ENCODE results near the gene PDGFRB.

Gene PDGFRB

DNA sequence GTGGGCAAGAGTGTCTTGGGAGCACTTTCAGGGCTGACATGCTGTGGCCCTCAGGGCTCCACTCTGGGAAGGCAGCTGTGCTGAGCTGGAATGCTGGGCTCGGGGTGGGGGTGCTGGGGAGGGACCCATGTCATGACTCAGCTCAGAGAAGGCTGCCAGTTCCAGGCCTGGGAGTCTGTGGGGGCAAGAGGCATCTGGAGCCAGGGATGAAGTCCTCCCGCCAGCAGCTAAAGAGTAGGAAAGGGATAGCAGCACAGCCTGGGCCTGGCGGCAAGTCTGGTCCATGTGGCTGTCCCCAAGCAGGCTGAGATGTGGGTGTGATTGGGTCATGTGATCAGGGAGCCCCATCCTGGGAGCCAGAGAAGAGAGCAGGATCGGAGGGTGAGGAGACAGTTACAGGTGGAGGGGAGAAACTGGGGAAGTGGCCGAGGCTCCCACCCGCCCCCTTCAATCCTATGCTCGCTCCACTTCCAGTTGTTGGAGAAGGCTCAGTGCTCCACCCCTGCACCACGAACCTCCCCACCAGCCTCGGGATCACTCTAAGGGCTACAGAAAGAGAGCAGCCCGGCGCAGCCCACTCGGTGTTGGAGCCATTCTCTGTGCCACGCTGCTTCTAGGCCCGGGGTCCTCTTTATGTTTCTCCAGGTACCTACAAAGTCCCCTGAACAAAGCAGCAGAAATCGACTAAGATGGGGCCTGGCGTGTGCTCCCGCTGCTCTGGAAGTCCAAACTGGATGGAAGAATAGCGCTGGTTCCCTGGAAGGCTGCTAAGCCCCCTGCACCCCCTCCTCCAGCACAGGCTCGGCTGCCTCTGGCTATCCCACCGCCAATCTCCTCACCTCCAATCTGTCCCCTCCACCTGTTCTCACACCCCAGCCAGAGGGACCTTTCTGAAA lies 12.0 kb downstream of the PDGFRB start:
- DNase-seq, result no peak

DNA sequence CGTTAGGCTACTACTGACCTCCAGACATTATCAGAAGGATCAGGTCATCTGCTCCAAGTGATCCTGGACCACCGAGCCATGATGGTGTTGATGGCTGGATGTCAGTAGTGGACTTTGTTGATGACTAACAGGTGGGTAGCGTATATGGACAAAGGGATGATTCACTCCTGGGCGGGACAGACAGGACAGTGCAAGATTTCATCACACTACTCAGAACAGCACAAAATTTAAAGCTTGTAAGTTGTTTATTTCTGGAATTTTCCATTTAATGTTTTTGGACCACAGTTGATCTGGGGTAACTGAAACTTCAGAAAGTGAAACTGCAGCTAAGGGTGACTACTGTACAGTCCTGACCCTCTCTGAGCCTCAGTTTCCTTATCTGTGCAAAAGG lies 12.7 kb downstream of the PDGFRB start:
- no peak for DNase-seq

DNA sequence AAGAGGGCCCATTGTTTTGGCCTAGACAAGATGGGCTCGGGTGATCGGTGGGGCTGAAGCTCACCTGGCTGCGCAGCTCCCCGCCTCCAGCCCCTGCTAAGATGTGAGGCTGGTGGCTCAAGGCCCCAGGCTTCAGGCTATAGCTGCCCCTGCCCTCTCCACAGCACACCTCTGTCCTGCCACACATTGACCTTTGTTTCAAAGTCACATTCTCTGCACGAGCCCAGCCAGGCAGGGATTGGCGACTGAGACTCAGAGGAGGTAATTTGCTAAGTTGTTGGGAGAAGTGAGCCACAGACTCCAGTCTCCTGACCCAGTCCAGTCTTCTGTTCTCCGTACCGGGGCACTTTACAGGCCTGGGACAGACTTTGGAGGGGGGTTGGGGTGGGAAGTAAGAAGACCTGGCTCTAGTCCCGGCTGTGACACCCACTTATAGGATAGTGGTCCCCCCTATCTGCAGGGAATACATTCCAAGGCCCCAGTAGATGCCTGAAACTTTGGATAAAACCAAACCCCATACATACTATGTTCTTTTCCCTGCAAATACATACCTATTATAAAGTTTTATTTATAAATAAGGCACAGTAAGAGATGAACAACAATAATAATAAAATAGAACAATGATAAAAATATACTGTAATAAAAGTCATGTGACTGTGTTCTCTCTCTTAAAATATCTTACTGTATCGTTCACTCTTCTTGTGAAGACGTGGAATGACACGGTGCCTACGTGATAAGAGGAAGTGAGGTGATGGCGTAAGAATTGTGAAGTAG lies 13.3 kb downstream of the PDGFRB start:
- no peak for DNase-seq

DNA sequence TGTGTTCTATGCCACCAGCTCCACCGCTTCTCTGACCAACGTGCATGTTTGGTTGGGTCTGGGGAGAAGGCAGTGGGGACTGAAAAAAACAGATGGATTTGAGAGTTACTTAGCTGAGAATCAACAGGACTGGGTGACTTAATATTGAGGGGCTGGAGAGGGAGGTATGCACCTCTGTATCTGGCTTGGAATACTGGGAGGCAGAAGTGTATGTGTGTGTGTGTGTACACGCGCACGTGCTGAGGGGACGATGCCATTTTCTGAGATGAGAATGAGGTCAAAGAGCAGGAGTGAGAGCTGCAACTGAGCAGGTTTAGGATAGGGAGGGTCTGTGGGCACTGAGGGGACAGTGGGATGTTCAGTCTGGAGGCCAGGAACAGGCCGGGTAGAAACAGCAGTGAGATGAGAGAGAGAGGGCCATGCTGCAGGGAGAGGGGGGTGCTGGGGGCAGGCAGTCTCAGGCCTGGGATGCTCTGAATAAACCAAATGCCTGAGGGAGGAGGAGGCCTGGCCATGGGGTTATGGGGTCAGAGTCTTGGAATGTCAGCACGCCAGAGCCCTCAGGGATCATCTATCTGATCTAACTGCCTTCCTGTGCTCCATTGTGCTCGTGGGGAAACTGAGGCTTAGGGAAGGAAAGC lies 14.0 kb downstream of the PDGFRB start:
- no peak for DNase-seq

DNA sequence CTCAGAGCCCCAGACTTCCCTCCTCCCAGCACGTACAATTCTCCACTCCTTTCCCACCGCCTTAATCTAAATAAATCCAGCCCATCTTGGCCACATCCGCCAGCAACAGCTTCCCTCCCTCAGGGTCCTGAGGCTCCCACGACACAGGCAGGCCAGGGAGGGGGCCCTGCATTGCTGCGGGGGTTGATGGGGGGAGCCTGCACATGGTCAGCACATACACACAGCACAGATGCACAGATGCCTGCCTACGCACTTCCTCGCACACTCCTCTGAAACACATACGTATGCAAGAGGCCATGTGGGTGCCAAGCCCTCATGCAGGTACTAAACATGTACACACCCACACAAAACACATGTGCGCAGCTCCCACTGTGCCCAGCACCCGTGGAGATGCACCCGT lies 14.8 kb downstream of the PDGFRB start:
- no peak for DNase-seq

DNA sequence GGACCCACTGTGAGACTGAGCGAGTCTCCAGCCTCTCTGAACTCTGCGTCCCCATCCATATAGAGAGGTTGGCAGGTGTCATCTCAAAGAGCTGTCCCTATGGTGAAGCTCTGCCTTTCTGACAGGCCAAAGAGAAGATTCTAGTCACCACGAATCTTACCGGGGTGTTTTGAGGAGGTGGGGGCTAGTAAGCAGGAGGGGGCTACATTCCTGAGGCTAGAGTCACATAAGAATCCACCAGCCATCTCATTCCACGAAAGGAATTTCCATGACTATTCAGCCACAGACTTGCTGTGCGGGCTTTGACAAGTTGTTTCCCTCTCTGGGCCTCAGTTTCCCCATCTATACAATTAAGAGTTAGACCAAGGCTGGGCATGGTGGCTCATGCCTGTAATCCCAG lies 16.3 kb downstream of the PDGFRB start:
- DNase-seq, result no peak

DNA sequence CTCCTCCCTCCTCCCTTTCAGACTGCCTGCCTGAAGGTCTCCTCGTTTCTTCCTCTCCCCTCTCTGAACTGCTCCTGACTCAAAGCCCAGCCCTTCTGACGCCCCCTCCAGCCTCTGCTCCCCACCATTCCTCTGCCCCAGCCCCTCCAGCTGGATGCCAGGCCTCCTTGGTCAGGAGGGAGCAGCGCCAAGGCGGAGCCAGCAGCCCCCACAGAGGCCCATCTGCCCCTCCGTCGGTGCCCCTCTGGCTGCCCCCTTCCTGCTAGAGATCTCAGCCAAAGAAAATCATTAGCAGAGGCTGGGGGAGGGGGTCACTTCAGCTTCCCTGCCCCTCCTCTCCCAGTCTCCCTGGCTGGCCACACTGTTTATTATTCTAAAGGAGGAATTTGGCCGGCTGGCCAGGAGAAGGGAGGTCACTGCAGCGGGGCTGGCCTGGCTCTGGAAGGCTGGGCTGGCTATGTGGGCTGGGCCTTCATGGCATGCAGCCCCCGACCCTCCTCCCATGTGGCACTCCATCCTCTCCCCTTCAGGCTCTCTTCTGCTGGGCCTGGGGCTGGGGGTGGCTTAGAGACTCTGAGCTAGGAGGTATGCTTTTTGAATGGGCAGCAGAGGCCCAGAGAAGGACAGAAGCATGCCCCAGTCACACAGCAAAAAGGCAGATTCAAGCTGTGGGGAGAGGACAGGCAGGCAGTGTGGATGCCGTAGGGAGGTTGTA lies 16.9 kb downstream of the PDGFRB start:
- no peak for DNase-seq

DNA sequence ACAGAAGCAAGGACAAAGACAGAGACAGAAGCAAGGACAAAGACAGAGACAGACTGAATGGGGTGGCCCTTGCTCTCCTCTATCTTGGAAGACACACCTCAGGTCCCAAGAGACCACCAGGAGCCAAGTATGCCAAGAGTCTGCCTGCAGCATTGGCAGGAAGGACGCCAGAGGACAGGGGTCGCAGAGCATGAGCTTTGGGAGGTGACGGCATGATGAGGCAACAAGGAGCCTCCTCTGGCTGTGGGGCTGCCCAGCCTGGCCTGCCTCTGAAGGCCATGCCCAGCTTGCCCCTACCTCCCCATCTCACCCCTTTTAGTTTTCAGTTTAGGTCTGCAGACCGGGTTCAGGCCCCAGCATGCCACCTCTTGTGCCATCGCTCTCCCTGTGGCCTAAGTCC lies 17.6 kb downstream of the PDGFRB start:
- DNase-seq, result no peak

DNA sequence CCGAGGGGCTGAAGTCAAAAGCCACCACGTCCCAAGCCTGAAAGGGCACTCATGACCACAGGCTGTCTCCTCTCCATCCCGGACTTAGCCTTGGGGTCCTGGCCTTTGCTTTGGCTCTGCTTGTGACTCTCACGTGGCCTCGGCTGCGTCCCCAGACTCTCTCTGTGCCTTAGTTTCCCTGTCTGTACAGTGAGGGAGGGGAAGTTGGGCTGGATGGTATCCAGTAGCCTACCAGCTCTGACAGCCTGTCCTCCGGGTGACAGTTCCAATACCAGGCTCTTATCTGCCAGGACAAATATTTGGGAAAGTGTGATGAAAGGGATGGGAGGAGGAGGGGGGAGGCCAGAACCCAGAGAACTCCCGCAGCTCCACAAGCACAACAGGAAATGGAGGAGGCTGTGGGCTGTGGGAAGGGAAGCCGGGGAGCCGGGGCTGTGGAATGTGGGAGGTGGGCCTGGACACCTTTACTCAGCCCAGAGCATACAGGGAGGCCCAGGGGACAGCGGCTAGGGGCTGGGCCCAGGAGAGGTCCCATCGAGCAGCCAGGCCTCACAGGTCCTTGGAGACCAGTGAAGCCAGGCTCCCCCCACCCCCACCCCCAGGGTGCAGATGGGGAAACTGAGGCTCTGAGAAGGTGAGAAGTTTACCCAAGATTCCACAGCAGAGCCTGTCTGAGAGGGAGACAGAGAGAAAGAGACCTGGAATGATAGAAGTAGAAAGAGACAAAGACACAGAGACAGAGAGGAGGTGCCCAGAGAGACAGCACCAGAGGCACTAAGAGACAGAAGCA lies 18.3 kb downstream of the PDGFRB start:
- no peak for DNase-seq

DNA sequence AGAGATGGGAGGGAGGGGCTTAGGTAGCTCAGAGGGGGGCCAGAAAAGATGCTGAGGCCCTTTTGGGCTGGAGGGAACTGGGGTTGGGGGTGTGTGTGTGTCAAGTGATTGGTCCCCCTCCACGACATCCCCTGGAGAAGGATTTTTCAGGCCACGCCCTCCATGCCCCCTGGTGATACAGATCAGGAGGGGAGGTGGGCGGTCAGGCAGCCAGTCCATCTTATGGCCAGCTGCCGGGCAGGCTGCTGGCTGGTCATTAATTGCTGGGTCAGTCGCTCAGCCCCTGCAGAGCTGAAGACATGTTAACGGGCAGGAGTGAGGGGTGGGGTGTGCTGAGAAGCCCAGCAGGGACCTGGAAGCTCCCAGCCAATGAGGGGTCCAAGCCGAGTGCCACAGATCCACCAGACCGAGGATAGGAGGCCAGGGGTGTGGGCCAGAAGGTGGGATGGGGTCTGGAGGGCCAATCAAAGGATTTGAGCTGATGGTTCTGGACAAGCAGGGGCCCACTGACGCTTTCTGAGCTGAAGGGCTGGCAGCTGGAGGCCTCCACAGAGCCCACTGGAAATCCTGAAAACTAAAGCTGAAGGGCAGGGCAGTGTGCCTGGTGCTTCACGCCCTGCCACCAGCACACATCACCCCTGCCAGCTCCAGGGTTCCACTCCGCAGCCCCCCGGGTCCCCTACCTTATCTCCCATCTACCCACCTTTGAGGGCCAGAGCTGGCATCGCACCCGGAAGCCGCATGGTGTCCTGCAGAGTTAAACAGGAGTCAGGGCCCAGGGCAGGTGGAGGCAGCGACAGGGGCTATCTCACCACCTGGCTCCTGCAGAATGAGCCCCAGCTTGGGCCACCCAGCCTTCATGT lies 19.1 kb downstream of the PDGFRB start:
- no peak for DNase-seq

DNA sequence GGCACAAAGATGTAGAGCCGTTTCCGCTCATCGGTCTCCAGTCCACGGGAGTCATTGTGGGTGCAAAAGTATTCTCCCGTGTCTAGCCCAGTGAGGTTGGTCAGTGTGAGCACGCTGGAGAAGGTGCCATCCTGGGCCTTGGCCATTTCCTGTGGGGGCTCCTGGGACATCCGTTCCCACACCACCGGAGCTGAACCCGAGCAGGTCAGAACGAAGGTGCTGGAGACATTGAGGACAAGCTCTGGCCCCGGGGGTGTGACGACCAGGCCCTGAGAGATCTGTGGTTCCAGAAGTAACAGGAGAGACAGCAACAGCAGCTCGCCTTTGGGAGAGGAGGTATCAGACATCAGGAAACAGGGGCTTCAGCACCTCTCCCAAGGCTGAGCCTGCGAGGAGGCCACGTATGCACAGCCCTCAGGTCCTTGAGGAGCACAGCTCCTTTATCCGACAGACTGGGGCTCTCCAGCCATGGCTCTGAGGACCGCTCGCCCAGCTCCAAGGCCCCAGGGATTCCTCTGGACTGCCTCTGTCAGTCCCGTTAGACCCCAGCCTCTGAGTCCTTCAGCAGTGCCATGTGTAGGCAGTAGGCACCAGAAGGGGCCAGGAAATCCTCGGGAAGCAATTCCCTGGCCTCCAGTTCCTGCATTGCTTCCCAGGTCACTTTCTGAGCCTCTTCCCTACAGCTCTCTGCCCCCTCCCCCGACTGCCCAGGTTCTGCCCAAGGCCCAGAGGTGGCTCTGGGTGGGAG lies 19.9 kb downstream of the PDGFRB start:
- DNase-seq, result no peak

DNA sequence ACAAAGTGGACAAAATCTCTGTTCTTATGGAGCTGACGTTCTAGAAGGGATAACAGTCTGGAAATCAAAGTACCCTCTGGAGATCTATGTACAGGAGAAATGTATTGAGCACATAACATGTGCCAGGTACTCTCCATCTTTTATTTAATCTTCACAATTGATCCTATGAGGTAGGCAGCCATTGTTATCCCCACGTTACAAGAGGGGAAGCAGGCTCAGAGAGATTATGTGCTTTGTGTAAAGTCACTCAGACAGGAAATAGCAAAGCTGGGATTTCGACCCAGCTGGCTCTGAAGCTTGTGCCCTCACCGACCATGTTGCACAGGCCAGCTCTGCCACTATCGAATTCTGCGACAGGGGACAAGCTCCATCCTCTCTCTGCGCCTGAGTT lies 21.5 kb downstream of the PDGFRB start:
- no peak for DNase-seq

DNA sequence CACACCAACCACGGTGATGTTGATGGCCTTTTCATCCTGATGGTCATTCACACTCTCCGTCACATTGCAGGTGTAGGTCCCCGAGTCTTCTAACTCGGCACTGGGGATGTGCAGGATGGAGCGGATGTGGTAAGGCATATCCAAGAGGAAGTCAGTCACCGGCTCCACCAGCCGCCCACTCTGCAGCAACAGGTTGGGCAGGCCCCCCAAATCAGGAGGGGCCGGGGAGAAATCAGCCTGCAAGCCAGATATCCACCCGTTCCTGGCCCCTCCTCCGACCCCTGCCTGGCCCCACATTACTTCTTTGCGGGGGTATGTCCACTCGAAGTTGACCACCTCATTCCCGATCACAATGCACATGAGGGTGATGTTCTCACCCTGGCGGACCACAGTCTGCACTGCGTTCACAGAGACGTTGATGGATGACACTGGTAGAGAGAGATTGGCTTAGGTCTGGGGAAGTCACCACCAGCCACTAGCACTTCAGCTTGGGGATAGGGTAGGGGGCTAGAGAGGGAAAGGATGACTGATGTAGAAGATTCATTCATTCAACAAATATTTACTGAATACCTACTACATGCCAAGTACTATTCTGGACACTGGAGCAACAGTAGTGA lies 22.0 kb downstream of the PDGFRB start:
- DNase-seq, result no peak

DNA sequence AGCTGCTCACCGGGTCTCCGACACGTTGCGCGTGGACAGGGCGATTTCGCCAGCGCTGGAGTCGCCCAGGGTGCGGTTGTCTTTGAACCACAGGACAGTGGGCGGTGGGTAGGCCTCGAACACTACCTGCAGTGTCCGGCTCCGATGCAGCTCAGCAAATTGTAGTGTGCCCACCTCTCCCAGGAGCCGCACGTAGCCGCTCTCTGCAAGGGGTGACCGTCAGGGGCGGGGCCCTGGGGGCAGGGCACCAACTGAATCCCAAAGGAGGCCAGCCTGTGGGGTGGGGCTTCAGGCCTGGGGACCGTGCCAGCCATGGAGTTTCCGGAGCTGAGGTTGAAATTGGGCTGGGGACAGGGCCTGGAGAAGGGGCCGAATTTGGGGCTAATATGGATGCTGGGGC lies 22.9 kb downstream of the PDGFRB start:
- no peak for DNase-seq

DNA sequence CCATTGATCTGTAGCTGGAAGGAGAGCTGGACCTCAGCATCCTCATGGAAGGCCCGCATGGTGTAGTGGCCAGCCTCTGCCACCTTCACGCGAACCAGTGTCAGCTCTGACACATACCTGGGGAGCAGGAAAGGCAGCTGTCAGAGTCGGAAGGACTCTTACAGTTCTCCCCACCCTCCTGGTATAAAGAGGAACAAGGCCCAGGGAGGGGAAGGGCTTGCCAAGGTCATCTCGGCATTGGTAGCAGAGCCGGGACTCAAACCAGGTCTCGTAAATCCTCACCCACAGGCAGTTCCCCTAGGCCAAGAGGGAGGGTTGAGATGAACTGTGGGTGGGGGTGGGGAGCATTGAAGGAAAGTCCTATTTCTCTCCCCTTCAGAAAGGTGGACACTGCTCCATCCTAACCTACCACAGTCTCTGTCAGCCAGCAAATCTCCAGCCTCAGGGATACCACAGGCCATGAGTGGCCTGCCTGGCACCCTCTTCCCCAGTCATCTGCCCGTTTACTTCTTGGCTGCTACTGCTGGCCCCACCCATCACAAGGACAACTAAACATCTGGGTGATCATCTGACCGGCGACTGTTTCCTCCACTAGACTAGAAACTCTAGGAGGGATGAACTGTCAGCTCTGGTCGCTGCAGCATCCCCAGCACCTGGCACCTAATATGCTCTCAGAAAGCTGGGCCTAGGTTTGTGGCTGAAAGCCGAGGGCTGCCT lies 23.5 kb downstream of the PDGFRB start:
- no peak for DNase-seq

DNA sequence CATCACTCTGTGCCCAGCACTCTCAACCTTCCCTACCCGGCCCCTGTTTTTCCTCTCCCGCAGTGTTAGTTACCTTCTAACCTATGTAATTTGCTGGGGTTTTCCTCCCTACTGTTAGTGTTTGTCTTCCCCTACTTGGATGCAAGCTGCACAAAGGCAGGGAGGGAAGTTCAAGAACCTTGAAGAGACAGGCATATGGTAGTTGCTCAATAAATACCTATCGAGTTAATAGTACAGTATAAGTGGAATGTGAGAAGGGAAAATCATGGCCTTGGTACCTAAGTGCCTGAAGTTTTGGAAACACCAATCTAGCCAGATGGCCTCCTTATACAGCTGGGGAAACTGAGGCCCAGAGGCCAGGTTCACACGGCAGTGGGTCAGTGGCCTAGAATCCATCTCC lies 24.2 kb downstream of the PDGFRB start:
- no peak for DNase-seq

DNA sequence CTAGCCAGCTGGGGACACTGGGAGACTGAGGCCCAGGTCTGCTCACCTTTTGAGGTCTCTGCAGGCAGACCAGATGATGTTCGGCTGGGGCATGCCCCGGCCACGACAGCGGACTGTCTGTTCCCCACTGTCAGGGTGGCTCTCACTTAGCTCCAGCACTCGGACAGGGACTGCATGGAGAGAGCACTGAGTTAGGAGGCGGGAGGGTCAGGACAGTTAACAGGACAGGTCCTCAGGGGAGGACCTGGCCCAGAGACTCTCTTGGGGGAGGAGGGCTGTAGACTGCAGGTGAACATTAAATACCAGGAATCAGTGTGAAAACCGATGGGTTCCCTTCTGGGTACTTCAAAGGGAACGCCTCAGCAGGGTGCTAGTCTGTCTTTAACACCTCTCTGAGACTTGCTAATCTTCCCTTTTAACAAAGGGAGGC lies 25.1 kb downstream of the PDGFRB start:
- no peak for DNase-seq

DNA sequence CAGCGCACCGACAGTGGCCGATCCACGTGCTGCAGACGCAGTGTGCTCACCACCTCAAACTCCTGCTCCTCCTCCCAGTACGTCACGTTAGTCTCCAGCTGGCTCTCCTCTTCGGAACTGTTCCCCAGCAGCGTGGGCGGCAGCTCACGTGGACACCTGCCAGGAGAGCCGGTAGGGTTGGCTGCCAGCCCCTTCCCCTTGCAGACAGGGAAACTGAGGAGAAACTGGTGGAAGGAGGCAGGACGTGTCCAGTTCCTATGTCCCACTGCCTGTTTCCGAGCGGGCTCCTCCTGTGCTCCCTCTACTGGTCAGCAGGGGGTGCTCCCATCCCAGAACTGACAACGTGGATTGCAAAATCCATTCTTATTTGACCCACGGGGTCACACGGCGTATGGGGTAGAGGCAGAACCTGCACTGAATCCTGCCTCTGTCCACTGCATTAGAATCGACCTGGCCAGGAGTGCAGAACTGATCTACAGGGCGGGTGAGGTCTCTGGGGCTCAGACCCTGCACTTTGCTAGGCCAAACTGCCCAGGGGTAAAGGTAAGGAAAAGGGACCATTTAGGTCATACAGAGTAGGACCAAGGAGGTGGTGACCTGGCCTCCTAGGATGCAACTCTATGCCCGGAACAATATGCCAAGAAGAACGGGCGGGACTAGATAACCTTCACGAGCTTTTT lies 25.7 kb downstream of the PDGFRB start:
- no peak for DNase-seq

DNA sequence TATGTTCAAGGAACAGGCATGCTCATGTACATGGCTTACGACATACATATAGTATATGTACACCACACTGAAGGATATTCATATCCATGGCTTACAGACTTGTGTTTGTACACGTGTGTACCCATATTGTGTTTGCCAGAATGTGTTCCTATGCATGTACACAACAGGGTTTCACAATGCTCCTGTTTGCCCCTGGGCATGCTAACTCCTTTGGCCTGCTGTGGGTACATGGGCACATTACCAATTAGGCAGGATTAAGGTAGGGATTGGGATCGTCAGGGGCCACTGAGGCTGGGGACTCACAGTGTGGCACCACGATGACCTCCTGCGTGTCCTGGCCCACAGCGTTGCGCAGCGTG lies 26.2 kb downstream of the PDGFRB start:
- no peak for DNase-seq
